Measurements from ENCODE around the gene NEK9.

Gene NEK9

DNA sequence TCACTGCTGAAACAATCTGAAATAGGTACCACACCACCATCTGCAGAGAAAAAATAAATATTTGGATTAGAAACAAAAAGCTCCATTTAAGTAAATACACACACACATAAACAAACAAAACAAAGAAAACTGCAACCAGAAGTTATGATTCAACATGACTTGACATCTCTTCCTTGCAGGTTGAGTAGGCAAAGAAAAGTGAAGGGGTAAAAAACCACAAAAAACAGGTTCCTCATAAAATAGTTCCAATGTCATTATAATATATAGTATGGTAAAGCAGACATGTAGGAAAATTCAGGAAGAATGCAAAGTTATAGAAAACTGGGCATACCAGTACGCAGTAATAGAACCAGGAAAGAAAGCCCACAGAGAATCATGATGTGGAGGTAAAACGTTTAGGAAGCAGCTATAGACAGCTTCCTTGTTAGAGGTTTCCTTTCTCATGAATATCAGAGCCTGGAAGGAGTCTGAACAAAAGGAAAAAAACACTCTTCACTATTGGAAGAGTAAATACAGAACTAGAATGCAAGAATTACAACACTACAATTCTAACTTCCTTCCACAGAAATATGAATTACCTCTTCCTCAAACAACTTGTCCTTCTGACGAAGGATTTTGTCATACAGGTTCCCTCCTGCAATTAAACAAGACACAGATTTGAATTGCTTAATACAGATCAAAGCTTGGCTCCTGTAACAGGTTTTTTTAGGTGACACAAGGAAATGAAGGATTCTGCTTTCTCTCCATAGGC lies 6.1 kb downstream of the NEK9 start:
- no peak overlapping the region for H2AFZ ChIP-seq (ENCODE audit: low read length)
- H3K9me3 ChIP-seq (ENCODE audit: low read length), result no peaks in the 10 kb centered on the region
- H4K20me1 ChIP-seq (ENCODE audit: insufficient read depth, low read length), result no peaks in the 10 kb centered on the region
- peaks cover 19% of the 10 kb centered on the region for H3K4me1 ChIP-seq (ENCODE audit: insufficient read depth, low read length, severe bottlenecking)
- H3K9me2 ChIP-seq (ENCODE audit: low read depth, low read length), result no peaks in the 10 kb centered on the region
- H3F3A ChIP-seq (ENCODE audit: insufficient read depth, low read length), result no peaks in the 10 kb centered on the region
- H3K4me3 ChIP-seq (ENCODE audit: low read depth, low read length, poor library complexity, severe bottlenecking), result no peak overlapping the region
- no peak overlapping the region for H3K4me2 ChIP-seq (ENCODE audit: low read length)
- H3K9ac ChIP-seq (ENCODE audit: low read length), result no peak overlapping the region
- H3K36me3 ChIP-seq (ENCODE audit: insufficient read depth, low read length), result peaks cover 59% of the 10 kb centered on the region
- TF ChIP-seq EZH2 (IDR thresholded peaks at IDR 0.05; ENCODE audit: borderline replicate concordance, low read length), result no peak
- TF ChIP-seq, protein P1, sequence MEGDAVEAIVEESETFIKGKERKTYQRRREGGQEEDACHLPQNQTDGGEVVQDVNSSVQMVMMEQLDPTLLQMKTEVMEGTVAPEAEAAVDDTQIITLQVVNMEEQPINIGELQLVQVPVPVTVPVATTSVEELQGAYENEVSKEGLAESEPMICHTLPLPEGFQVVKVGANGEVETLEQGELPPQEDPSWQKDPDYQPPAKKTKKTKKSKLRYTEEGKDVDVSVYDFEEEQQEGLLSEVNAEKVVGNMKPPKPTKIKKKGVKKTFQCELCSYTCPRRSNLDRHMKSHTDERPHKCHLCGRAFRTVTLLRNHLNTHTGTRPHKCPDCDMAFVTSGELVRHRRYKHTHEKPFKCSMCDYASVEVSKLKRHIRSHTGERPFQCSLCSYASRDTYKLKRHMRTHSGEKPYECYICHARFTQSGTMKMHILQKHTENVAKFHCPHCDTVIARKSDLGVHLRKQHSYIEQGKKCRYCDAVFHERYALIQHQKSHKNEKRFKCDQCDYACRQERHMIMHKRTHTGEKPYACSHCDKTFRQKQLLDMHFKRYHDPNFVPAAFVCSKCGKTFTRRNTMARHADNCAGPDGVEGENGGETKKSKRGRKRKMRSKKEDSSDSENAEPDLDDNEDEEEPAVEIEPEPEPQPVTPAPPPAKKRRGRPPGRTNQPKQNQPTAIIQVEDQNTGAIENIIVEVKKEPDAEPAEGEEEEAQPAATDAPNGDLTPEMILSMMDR (IDR thresholded peaks at IDR 0.05; ENCODE audit: low read length), result no peak
- H3K27me3 ChIP-seq (ENCODE audit: insufficient read depth, low read length), result no peaks in the 10 kb centered on the region
- peaks cover 5% of the 10 kb centered on the region for H3K79me2 ChIP-seq (ENCODE audit: insufficient read depth, low read length)
- H3K27ac ChIP-seq (ENCODE audit: low read depth, low read length, poor library complexity, severe bottlenecking), result no peak overlapping the region

DNA sequence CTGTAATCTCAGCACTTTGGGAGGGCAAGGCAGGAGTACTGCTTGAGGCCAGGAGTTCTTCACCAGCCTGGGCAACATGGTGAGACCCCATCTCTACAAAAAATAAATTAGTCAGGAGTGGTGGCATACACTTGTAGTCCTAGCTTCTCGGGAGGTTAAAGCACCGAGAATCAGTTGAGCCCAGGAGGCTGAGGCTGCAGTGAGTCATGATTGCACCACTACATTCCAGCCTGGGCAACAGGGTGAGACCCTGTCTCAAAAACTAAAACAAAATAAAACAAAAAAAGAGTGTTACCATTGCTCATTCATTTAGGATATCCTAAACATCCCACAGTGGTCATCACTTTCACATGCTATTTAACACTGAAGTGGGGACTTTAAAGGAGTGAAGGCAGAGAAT lies 7.8 kb downstream of the NEK9 start:
- Histone ChIP-seq H3K9ac (ENCODE audit: low read length) (no peak overlapping the region), H3K4me2 (ENCODE audit: low read length) (no peak overlapping the region), H3K27ac (ENCODE audit: low read depth, low read length, poor library complexity, severe bottlenecking) (no peak overlapping the region), H2AFZ (ENCODE audit: low read length) (no peak overlapping the region), H3K4me1 (ENCODE audit: insufficient read depth, low read length, severe bottlenecking) (peaks cover 2% of the 10 kb centered on the region), H3F3A (ENCODE audit: insufficient read depth, low read length) (no peaks in the 10 kb centered on the region), H3K4me3 (ENCODE audit: low read depth, low read length, poor library complexity, severe bottlenecking) (no peak overlapping the region), H4K20me1 (ENCODE audit: insufficient read depth, low read length) (no peaks in the 10 kb centered on the region), H3K79me2 (ENCODE audit: insufficient read depth, low read length) (no peaks in the 10 kb centered on the region), H3K27me3 (ENCODE audit: insufficient read depth, low read length) (no peaks in the 10 kb centered on the region), H3K9me3 (ENCODE audit: low read length) (no peaks in the 10 kb centered on the region), H3K9me2 (ENCODE audit: low read depth, low read length) (no peaks in the 10 kb centered on the region), H3K36me3 (ENCODE audit: insufficient read depth, low read length) (peaks cover 73% of the 10 kb centered on the region)
- TF ChIP-seq, protein P1 (IDR thresholded peaks at IDR 0.05; ENCODE audit: low read length), result no peak
- TF ChIP-seq EZH2 (IDR thresholded peaks at IDR 0.05; ENCODE audit: borderline replicate concordance, low read length), result no peak

DNA sequence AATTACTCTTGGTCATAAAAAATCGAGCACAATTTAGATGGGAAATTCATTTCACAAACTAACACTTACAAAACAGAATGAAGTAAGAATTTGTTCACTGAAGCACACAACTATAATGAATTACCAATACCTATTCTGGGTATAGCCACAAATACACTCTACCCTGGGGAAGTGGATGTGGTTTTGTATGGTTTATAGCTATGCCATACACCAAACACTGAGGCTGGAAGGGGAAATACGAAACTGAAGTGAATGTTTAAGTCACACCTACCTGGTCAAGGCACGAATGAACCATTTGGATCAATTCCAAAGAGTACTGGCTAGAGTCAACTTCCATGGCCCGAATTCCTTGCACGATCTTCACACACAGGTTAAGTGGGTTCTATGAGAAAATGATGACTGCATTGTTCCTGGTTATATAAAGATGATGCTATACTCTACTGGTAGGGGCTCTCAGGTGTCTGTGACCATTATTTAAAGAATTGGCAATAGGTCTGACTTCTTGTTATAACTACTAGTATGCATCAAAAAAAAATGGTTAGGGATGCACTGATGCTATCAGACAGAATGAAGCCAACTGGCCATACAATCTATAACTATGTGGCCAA lies 12.8 kb downstream of the NEK9 start:
- Histone ChIP-seq H3K9ac (ENCODE audit: low read length) (no peak overlapping the region), H3K9me2 (ENCODE audit: low read depth, low read length) (no peaks in the 10 kb centered on the region), H3K4me2 (ENCODE audit: low read length) (no peak overlapping the region), H3K4me1 (ENCODE audit: insufficient read depth, low read length, severe bottlenecking) (no peaks in the 10 kb centered on the region), H3K27me3 (ENCODE audit: insufficient read depth, low read length) (no peaks in the 10 kb centered on the region), H3K79me2 (ENCODE audit: insufficient read depth, low read length) (no peaks in the 10 kb centered on the region), H3K9me3 (ENCODE audit: low read length) (no peaks in the 10 kb centered on the region), H3K36me3 (ENCODE audit: insufficient read depth, low read length) (peaks cover 96% of the 10 kb centered on the region), H2AFZ (ENCODE audit: low read length) (no peak overlapping the region), H3F3A (ENCODE audit: insufficient read depth, low read length) (no peaks in the 10 kb centered on the region), H3K4me3 (ENCODE audit: low read depth, low read length, poor library complexity, severe bottlenecking) (no peak overlapping the region), H3K27ac (ENCODE audit: low read depth, low read length, poor library complexity, severe bottlenecking) (no peak overlapping the region), H4K20me1 (ENCODE audit: insufficient read depth, low read length) (no peaks in the 10 kb centered on the region)
- TF ChIP-seq, protein P1 (IDR thresholded peaks at IDR 0.05; ENCODE audit: low read length), result no peak
- TF ChIP-seq EZH2 (IDR thresholded peaks at IDR 0.05; ENCODE audit: borderline replicate concordance, low read length), result no peak

All from OCI-LY1 (cell line).